Liver (tissue), 3 donors: ENCODE results near the gene RELL1.

ENCODE experiments used
- CTCF ChIP-seq: fragments of 150-350 bp; IDR thresholded peaks from 2 replicates; pipeline ENCODE4 v1.5.1; 2017; ENCODE audit warnings: improper control_type of control experiment, low read depth, low read length; ENCODE audit not compliant: missing input control
- JUND ChIP-seq, 2 donors: IDR thresholded peaks; 2 replicates each; pipeline ENCODE4 v1.6.1; 2016; ENCODE audit warnings: antibody characterized with exemption in 2 of 2
- donor health status: healthy.
- donor health status: healthy.

- TF ChIP-seq CTCF (no peak), JUND (IDR thresholded peaks at IDR 0.05) (no peak)
Observed at GRCh38 chr4:37627263-37627662, 58.9 kb downstream of the RELL1 start.
